HepG2 (cell line): Measurements from ENCODE around the gene PDP2. TPM values are rescaled to one million over a fixed set of nuclear protein-coding genes. Genes with fewer than 3 reads are reported as not detected.

Source experiments
- ARNTL ChIP-seq: sonication (generic); formaldehyde crosslinking; IDR thresholded peaks from 2 replicates; pipeline ENCODE4 v1.4.0; 2020; ENCODE audit warnings: mild to moderate bottlenecking, missing genetic modification reagents
- CAMTA2 ChIP-seq: sonication (generic); formaldehyde crosslinking; IDR thresholded peaks from 2 replicates; pipeline ENCODE4 v1.4.0; 2020; ENCODE audit warnings: mild to moderate bottlenecking, missing genetic modification reagents, borderline replicate concordance
- CBX5 ChIP-seq: sonication (generic); formaldehyde crosslinking; IDR thresholded peaks from 2 replicates; pipeline ENCODE4 v1.4.0; 2020; ENCODE audit warnings: missing genetic modification reagents, borderline replicate concordance
- CREM ChIP-seq, 2 experiments: sonication (generic) in 1 of 2; formaldehyde crosslinking in 1 of 2; IDR thresholded peaks; 2 replicates each; pipeline versions ENCODE4 v1.4.0 to v1.6.1; 2016 to 2020; ENCODE audit warnings: antibody characterized with exemption in 1 of 2, mild to moderate bottlenecking in 1 of 2, missing genetic modification reagents in 1 of 2
- EED ChIP-seq: sonication (generic); formaldehyde crosslinking; IDR thresholded peaks from 2 replicates; pipeline ENCODE4 v1.5.0; 2020; ENCODE audit warnings: mild to moderate bottlenecking, missing genetic modification reagents
- EP300 ChIP-seq, 3 experiments: sonication (generic) in 1 of 3; formaldehyde crosslinking in 1 of 3; IDR thresholded peaks; 2 replicates each; pipeline versions ENCODE4 v1.5.1 to v1.6.1; 2011 to 2020; ENCODE audit warnings: low read depth in 2 of 3, low read length in 2 of 3, borderline replicate concordance in 1 of 3, improper control_type of control experiment in 1 of 3, mild to moderate bottlenecking in 1 of 3, missing genetic modification reagents in 1 of 3, moderate library complexity in 1 of 3
- FOXO1 ChIP-seq: sonication (generic); formaldehyde crosslinking; IDR thresholded peaks from 2 replicates; pipeline ENCODE4 v1.4.0; 2020; ENCODE audit warnings: missing genetic modification reagents
- HDAC1 ChIP-seq: sonication (generic); formaldehyde crosslinking; IDR thresholded peaks from 2 replicates; pipeline ENCODE4 v1.5.1; 2020; ENCODE audit warnings: mild to moderate bottlenecking, missing genetic modification reagents
- HMG20B ChIP-seq: conservative IDR thresholded peaks from 2 replicates; pipeline ENCODE4 v1.6.1; 2016; ENCODE audit warnings: missing genetic modification reagents, missing compliant biosample characterization
- SATB2 ChIP-seq: sonication (generic); formaldehyde crosslinking; IDR thresholded peaks from 2 replicates; pipeline ENCODE4 v1.5.0; 2020; ENCODE audit warnings: missing genetic modification reagents
- SMAD3 ChIP-seq: sonication (generic); formaldehyde crosslinking; IDR thresholded peaks from 2 replicates; pipeline ENCODE4 v1.4.0; 2020; ENCODE audit warnings: missing genetic modification reagents
- TOE1 ChIP-seq: sonication (generic); formaldehyde crosslinking; IDR thresholded peaks from 2 replicates; pipeline ENCODE4 v1.4.0; 2020; ENCODE audit warnings: mild to moderate bottlenecking, missing genetic modification reagents
- ZNF263 ChIP-seq: sonication (generic); formaldehyde crosslinking; IDR thresholded peaks from 2 replicates; pipeline ENCODE4 v1.4.0; 2020; ENCODE audit warnings: missing genetic modification reagents
- ZNF558 ChIP-seq: sonication (generic); formaldehyde crosslinking; IDR thresholded peaks from 2 replicates; pipeline ENCODE4 v1.9.0; 2022; ENCODE audit warnings: mild to moderate bottlenecking, missing genetic modification reagents, borderline replicate concordance
- ZNF766 ChIP-seq: sonication (generic); formaldehyde crosslinking; IDR thresholded peaks from 2 replicates; pipeline ENCODE4 v1.5.0; 2020; ENCODE audit warnings: missing genetic modification reagents, borderline replicate concordance
- ZNF816 ChIP-seq: sonication (generic); formaldehyde crosslinking; IDR thresholded peaks from 2 replicates; pipeline ENCODE4 v1.8.0; 2022; ENCODE audit warnings: missing genetic modification reagents, mild to moderate bottlenecking, borderline replicate concordance
- ZNF891 ChIP-seq: sonication (generic); formaldehyde crosslinking; IDR thresholded peaks from 2 replicates; pipeline ENCODE4 v1.5.0; 2020; ENCODE audit warnings: mild to moderate bottlenecking, missing genetic modification reagents
- polyA plus RNA-seq, 8 experiments: library from polyadenylated mRNA; depleted of rRNA in 3 of 8; stranded (reverse) in 7 of 8; unstranded in 1 of 8; fragments of >200 nt; fragmentation: Illumina TruSeq in 4 of 8; extraction: Trizol in 4 of 8; gene quantifications; 2 replicates each; pipeline versions ENCODE4 v1.2.1 to v1.2.3, GENCODE V29; 2011 to 2016; ENCODE audit warnings: low read depth in 4 of 8, missing spikeins in 1 of 8, mixed read lengths in 1 of 8; ENCODE audit not compliant: insufficient read depth in 1 of 8
- total RNA-seq, 5 experiments: library from RNA; depleted of rRNA; stranded (reverse); fragments of >200 nt; fragmentation: Illumina TruSeq; extraction: Trizol; gene quantifications; 2 replicates each; pipeline ENCODE4 v1.2.3, GENCODE V29; 2016; ENCODE audit warnings: low read depth in 1 of 5
- TF ChIP-seq, protein P1 (sequence below): sonication (generic); formaldehyde crosslinking; IDR thresholded peaks from 2 replicates; pipeline ENCODE4 v1.9.0; 2021; ENCODE audit warnings: missing genetic modification reagents, borderline replicate concordance
- TF ChIP-seq, protein P2 (sequence below): sonication (generic); formaldehyde crosslinking; IDR thresholded peaks from 2 replicates; pipeline ENCODE4 v1.5.1; 2020; ENCODE audit warnings: missing genetic modification reagents, mild to moderate bottlenecking, borderline replicate concordance
- TF ChIP-seq, protein P3 (sequence below): sonication (generic); formaldehyde crosslinking; IDR thresholded peaks from 2 replicates; pipeline ENCODE4 v1.4.0; 2020; ENCODE audit warnings: missing genetic modification reagents, borderline replicate concordance

The PDP2 gene
- total and polyA plus RNA-seq, 2 of the 13 experiments (the other 11 are each of a cell fraction or from before 2014, with no cell fraction given): 12.8 to 15.8 TPM

DNA sequence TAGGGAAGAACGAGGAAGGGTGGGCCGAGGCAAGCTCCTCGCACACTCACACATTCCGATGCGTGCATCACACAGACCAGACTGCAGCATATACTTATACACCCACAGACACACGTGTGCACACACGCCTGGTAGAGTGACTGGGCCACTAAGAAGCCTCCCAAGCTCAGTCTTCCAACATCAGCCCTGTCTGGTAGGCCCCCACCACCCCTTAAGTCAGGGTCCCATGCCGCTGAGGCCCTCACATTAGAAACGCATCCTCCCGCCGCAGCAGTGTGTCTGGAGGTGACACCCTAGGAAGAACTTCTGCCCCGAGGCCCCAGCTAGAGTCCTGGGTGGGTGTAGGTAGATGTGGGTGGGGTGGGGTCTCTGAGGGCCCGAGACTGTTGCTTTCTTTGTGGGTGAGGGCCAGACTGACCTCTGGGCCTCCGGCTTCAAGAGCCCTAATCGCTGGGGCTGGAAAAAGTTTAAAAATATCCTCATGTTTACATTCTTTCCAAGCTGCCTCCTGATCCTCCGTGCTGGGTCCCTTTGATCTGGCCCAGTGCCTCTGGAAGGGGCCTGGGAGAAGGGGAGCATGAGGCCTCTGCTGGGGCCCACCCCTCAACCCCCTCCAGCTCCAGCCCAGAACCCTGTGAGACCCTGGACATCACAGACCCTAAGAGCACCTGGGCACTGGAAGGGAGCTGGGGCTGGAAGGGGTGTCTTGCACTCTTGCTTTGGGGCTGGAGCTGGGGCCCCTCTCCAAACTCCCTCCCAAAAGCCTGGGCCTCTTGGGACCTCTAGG is 24.7 kb downstream of the PDP2 start (continued):
- peak; percentile 74; the same call in 1 of the 2 replicates for TF ChIP-seq HDAC1 (CRISPR knock-in tag)
- no peak for TF ChIP-seq ZNF263 (CRISPR knock-in tag)
- TF ChIP-seq CBX5 (CRISPR knock-in tag): no peak
- no peak; the same call in 1 of the 2 replicates for TF ChIP-seq HMG20B (CRISPR knock-in tag)
- TF ChIP-seq, protein P1, sequence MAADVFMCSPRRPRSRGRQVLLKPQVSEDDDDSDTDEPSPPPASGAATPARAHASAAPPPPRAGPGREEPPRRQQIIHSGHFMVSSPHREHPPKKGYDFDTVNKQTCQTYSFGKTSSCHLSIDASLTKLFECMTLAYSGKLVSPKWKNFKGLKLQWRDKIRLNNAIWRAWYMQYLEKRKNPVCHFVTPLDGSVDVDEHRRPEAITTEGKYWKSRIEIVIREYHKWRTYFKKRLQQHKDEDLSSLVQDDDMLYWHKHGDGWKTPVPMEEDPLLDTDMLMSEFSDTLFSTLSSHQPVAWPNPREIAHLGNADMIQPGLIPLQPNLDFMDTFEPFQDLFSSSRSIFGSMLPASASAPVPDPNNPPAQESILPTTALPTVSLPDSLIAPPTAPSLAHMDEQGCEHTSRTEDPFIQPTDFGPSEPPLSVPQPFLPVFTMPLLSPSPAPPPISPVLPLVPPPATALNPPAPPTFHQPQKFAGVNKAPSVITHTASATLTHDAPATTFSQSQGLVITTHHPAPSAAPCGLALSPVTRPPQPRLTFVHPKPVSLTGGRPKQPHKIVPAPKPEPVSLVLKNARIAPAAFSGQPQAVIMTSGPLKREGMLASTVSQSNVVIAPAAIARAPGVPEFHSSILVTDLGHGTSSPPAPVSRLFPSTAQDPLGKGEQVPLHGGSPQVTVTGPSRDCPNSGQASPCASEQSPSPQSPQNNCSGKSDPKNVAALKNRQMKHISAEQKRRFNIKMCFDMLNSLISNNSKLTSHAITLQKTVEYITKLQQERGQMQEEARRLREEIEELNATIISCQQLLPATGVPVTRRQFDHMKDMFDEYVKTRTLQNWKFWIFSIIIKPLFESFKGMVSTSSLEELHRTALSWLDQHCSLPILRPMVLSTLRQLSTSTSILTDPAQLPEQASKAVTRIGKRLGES (CRISPR knock-in tag): 0 out of 2 replicates have a peak, but pooled peaks have one; percentile 49
- 0 out of 2 replicates have a peak, but pooled peaks have one; percentile 59 for TF ChIP-seq SATB2
- TF ChIP-seq, protein P2, sequence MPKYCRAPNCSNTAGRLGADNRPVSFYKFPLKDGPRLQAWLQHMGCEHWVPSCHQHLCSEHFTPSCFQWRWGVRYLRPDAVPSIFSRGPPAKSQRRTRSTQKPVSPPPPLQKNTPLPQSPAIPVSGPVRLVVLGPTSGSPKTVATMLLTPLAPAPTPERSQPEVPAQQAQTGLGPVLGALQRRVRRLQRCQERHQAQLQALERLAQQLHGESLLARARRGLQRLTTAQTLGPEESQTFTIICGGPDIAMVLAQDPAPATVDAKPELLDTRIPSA (CRISPR knock-in tag): peak; percentile 69; the same call in 1 of the 2 replicates
- peak; percentile 34; the same call in 1 of the 2 replicates for TF ChIP-seq ZNF558 (CRISPR knock-in tag)
- TF ChIP-seq ZNF766 (CRISPR knock-in tag): no peak; the same call in 1 of the 2 replicates
- no peak; the same call in 1 of the 2 replicates for TF ChIP-seq ARNTL
- no peak for TF ChIP-seq CAMTA2 (CRISPR knock-in tag)
- TF ChIP-seq, protein P3, sequence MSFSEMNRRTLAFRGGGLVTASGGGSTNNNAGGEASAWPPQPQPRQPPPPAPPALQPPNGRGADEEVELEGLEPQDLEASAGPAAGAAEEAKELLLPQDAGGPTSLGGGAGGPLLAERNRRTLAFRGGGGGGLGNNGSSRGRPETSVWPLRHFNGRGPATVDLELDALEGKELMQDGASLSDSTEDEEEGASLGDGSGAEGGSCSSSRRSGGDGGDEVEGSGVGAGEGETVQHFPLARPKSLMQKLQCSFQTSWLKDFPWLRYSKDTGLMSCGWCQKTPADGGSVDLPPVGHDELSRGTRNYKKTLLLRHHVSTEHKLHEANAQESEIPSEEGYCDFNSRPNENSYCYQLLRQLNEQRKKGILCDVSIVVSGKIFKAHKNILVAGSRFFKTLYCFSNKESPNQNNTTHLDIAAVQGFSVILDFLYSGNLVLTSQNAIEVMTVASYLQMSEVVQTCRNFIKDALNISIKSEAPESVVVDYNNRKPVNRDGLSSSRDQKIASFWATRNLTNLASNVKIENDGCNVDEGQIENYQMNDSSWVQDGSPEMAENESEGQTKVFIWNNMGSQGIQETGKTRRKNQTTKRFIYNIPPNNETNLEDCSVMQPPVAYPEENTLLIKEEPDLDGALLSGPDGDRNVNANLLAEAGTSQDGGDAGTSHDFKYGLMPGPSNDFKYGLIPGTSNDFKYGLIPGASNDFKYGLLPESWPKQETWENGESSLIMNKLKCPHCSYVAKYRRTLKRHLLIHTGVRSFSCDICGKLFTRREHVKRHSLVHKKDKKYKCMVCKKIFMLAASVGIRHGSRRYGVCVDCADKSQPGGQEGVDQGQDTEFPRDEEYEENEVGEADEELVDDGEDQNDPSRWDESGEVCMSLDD (CRISPR knock-in tag): peak; percentile 93
- TF ChIP-seq EED (CRISPR knock-in tag): no peak
- TF ChIP-seq TOE1: 0 out of 2 replicates have a peak, but pooled peaks have one; percentile 2
- TF ChIP-seq ZNF891: peak; percentile 72; the same call in 1 of the 2 replicates
- peak; percentile 64; the same call in 1 of the 2 replicates for TF ChIP-seq CREM (IDR thresholded peaks at IDR 0.05)
- TF ChIP-seq CREM (CRISPR knock-in tag; IDR thresholded peaks at IDR 0.05): no peak
- TF ChIP-seq SMAD3: peak; percentile 49; the same call in 1 of the 2 replicates
- peak; percentile 29 to 91; a peak in 3 of 4 replicates for TF ChIP-seq EP300 (IDR thresholded peaks at IDR 0.05; ENCODE audit: low read depth in 2 of 2, low read length in 2 of 2)
- TF ChIP-seq EP300 (CRISPR knock-in tag; IDR thresholded peaks at IDR 0.05; ENCODE audit: borderline replicate concordance): peak; percentile 58; the same call in 1 of the 2 replicates
- peak; percentile 48; the same call in 1 of the 2 replicates for TF ChIP-seq ZNF816
- TF ChIP-seq FOXO1: peak; percentile 74
